HepG2 (cell line): ENCODE results near the gene SLCO3A1.

Experiments used
- ATF7 ChIP-seq, 2 experiments: fragments of 450-650 bp in 1 of 2; sonication (generic) in 1 of 2; formaldehyde crosslinking in 1 of 2; IDR thresholded peaks; 2 replicates each; pipeline versions ENCODE4 v1.4.0 to v1.6.1; 2016 to 2020; ENCODE audit warnings: antibody characterized with exemption in 1 of 2, mild to moderate bottlenecking in 1 of 2, missing genetic modification reagents in 1 of 2
- CTCF ChIP-seq: sonication (generic); formaldehyde crosslinking; IDR thresholded peaks from 2 replicates; pipeline ENCODE4 v1.5.0; 2020; ENCODE audit warnings: mild to moderate bottlenecking, missing genetic modification reagents, moderate library complexity
- KLF16 ChIP-seq, 2 experiments: sonication (generic) in 1 of 2; formaldehyde crosslinking in 1 of 2; IDR thresholded peaks; 2 replicates each; pipeline versions ENCODE4 v1.6.1 to v1.8.0; 2016 to 2023; ENCODE audit warnings: missing genetic modification reagents in 2 of 2, missing compliant biosample characterization in 1 of 2
- POLR2AphosphoS2 ChIP-seq: IDR thresholded peaks from 2 replicates; pipeline ENCODE4 v1.6.1; 2011; ENCODE audit warnings: low read depth, low read length, improper control_type of control experiment
- POLR2AphosphoS5 ChIP-seq: IDR thresholded peaks from 2 replicates; pipeline ENCODE4 v1.6.1; 2012; ENCODE audit warnings: low read depth, low read length
- SETDB1 ChIP-seq: sonication (generic); formaldehyde crosslinking; IDR thresholded peaks from 2 replicates; pipeline ENCODE4 v1.5.1; 2020; ENCODE audit warnings: missing genetic modification reagents, mild to moderate bottlenecking, borderline replicate concordance
- SIN3A ChIP-seq: IDR thresholded peaks from 2 replicates; pipeline ENCODE4 v1.6.1; 2011; ENCODE audit warnings: low read depth, mild to moderate bottlenecking, control low read depth, low read length, borderline replicate concordance
- TBX3 ChIP-seq: fragments of 450-650 bp; IDR thresholded peaks from 2 replicates; pipeline ENCODE4 v1.6.1; 2017; ENCODE audit warnings: antibody characterized with exemption, mild to moderate bottlenecking, inconsistent platforms, borderline replicate concordance
- ZNF530 ChIP-seq: sonication (generic); formaldehyde crosslinking; IDR thresholded peaks from 2 replicates; pipeline ENCODE4 v1.5.0; 2020; ENCODE audit warnings: low read depth, mild to moderate bottlenecking, missing genetic modification reagents
- ZNF556 ChIP-seq: sonication (generic); formaldehyde crosslinking; IDR thresholded peaks from 2 replicates; pipeline ENCODE4 v1.4.0; 2020; ENCODE audit warnings: mild to moderate bottlenecking, missing genetic modification reagents, borderline replicate concordance
- ZNF790 ChIP-seq: sonication (generic); formaldehyde crosslinking; IDR thresholded peaks from 2 replicates; pipeline ENCODE4 v1.8.0; 2022; ENCODE audit warnings: missing genetic modification reagents, mild to moderate bottlenecking, borderline replicate concordance
- TF ChIP-seq, protein P1 (sequence below): IDR thresholded peaks from 2 replicates; pipeline ENCODE4 v1.6.1; 2012; ENCODE audit warnings: inconsistent platforms
- TF ChIP-seq, protein P2 (sequence below): sonication (generic); formaldehyde crosslinking; IDR thresholded peaks from 2 replicates; pipeline ENCODE4 v1.4.0; 2020; ENCODE audit warnings: missing genetic modification reagents, mild to moderate bottlenecking, borderline replicate concordance
- TF ChIP-seq, protein P3 (sequence below): sonication (generic); formaldehyde crosslinking; IDR thresholded peaks from 2 replicates; pipeline ENCODE4 v1.4.0; 2020; ENCODE audit warnings: missing genetic modification reagents

DNA sequence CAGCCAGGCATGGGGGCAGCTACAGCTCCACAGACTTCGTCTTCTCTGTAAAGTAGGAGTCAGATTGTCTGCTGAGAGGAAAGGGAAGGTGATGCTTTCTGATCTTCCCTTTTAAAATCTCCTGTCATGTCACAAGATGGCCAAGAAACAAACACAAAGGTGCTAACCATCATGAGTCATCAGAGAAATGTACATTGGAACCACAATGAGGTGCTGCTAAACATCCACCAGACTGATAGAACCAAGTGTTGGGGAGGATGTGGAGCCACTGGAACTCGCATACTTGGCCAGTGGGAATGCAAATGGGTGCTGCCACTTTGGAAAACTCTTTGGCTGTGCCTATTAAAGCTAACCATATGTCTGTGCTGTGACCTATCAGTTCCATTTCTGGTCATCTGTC lies 268.8 kb downstream of the SLCO3A1 start:
- TF ChIP-seq CTCF (CRISPR knock-in tag) (no peak), ZNF530 (no peak), SIN3A (no peak), ZNF556 (CRISPR knock-in tag) (no peak), TBX3 (no peak), ZNF790 (CRISPR knock-in tag) (no peak), POLR2AphosphoS5 (no peak), SETDB1 (CRISPR knock-in tag) (no peak), POLR2AphosphoS2 (no peak), ATF7 (IDR thresholded peaks at IDR 0.05) (no peak), ATF7 (CRISPR knock-in tag; IDR thresholded peaks at IDR 0.05) (no peak), KLF16 (CRISPR knock-in tag; IDR thresholded peaks at IDR 0.05) (no peak)
- TF ChIP-seq, protein P1, sequence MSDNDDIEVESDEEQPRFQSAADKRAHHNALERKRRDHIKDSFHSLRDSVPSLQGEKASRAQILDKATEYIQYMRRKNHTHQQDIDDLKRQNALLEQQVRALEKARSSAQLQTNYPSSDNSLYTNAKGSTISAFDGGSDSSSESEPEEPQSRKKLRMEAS, result no peak
- TF ChIP-seq, protein P2, sequence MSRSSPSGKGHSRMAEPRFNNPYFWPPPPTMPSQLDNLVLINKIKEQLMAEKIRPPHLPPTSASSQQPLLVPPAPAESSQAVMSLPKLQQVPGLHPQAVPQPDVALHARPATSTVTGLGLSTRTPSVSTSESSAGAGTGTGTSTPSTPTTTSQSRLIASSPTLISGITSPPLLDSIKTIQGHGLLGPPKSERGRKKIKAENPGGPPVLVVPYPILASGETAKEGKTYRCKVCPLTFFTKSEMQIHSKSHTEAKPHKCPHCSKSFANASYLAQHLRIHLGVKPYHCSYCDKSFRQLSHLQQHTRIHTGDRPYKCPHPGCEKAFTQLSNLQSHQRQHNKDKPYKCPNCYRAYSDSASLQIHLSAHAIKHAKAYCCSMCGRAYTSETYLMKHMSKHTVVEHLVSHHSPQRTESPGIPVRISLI (CRISPR knock-in tag), result no peak
- TF ChIP-seq, protein P3, sequence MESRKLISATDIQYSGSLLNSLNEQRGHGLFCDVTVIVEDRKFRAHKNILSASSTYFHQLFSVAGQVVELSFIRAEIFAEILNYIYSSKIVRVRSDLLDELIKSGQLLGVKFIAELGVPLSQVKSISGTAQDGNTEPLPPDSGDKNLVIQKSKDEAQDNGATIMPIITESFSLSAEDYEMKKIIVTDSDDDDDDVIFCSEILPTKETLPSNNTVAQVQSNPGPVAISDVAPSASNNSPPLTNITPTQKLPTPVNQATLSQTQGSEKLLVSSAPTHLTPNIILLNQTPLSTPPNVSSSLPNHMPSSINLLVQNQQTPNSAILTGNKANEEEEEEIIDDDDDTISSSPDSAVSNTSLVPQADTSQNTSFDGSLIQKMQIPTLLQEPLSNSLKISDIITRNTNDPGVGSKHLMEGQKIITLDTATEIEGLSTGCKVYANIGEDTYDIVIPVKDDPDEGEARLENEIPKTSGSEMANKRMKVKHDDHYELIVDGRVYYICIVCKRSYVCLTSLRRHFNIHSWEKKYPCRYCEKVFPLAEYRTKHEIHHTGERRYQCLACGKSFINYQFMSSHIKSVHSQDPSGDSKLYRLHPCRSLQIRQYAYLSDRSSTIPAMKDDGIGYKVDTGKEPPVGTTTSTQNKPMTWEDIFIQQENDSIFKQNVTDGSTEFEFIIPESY, result no peak
